Neural crest cell (in vitro differentiated cells): Measurements from ENCODE around the gene ZFR2. TPM values are rescaled to one million over a fixed set of nuclear protein-coding genes. Genes with fewer than 3 reads are reported as not detected.
A peak's percentile ranks its signal among the peaks of the same experiment; 100 is the strongest.
"Not testable (repeated sequence)": the region's sequence is repeated elsewhere in the genome, so short reads cannot be mapped to it uniquely, and the experiment has no call there.

Experiments used
- DNase-seq: peaks from one replicate; pipeline ENCODE4 v3.0.0; 2021; ENCODE audit warnings: low read depth, mixed read lengths, low spot score
- H3K27ac Mint-ChIP-seq: one replicate; pipeline ENCODE4 v1.8.0; 2021; ENCODE audit warnings: mild to moderate bottlenecking, mixed read lengths; ENCODE audit not compliant: unreplicated experiment
- H3K27me3 Mint-ChIP-seq: 2 replicates; pipeline ENCODE4 v1.8.0; 2021; ENCODE audit warnings: low read depth, mild to moderate bottlenecking, mixed read lengths
- H3K36me3 Mint-ChIP-seq: 2 replicates; pipeline ENCODE4 v1.8.0; 2021; ENCODE audit warnings: low read depth, mild to moderate bottlenecking, mixed read lengths
- H3K4me1 Mint-ChIP-seq: 2 replicates; pipeline ENCODE4 v1.8.0; 2021; ENCODE audit warnings: mixed read lengths
- H3K4me3 Mint-ChIP-seq: one replicate; pipeline ENCODE4 v1.8.0; 2021; ENCODE audit warnings: mild to moderate bottlenecking, mixed read lengths
- H3K9me3 Mint-ChIP-seq: 2 replicates; pipeline ENCODE4 v1.8.0; 2021; ENCODE audit warnings: mixed read lengths
- CTCF ChIP-seq: fragments of 200-600 bp; sonication (generic); conservative IDR thresholded peaks from 2 replicates; pipeline ENCODE4 v1.5.0; 2021; ENCODE audit warnings: antibody characterized with exemption, mild to moderate bottlenecking
- total RNA-seq: library from RNA; stranded (reverse); gene quantifications from 2 replicates; pipeline ENCODE4 v1.2.1, GENCODE V29; 2021

The ZFR2 gene
- total RNA-seq, 1 donor from 2014 or later = 4.2 TPM

GRCh38 chr19:3881272-3882040, 12.6 kb upstream of the ZFR2 start:
- TF ChIP-seq CTCF = no peak
- peaks cover 33% of the 10 kb centered on the region for H3K27me3 Mint-ChIP-seq
- H3K27ac Mint-ChIP-seq = no peak overlapping the region
- no peaks in the 10 kb centered on the region for H3K36me3 Mint-ChIP-seq
- peaks cover 24% of the 10 kb centered on the region for H3K4me1 Mint-ChIP-seq
- H3K4me3 Mint-ChIP-seq = peak overlapping the region; percentile 90
- no peak for DNase-seq
- no peaks in the 10 kb centered on the region for H3K9me3 Mint-ChIP-seq

GRCh38 chr19:3880471-3881271, 11.8 kb upstream of the ZFR2 start, which contains the start of gene ATCAY:
ATCAY (plus strand) TSS chr19:3880685; CDS start chr19:3885768, 5,083 bp downstream.
- peaks cover 24% of the 10 kb centered on the region for H3K4me1 Mint-ChIP-seq
- H3K27ac Mint-ChIP-seq = no peak within 1 kb of the TSS
- no peaks in the 10 kb centered on the region for H3K9me3 Mint-ChIP-seq
- H3K4me3 Mint-ChIP-seq = peak within 1 kb of the TSS; percentile 90
- peak; percentile 36 for DNase-seq
- H3K36me3 Mint-ChIP-seq = no peaks in the 10 kb centered on the region
- peaks cover 33% of the 10 kb centered on the region for H3K27me3 Mint-ChIP-seq
- TF ChIP-seq CTCF = no peak

GRCh38 chr19:3879656-3880055, 10.8 kb upstream of the ZFR2 start:
- no peak for DNase-seq
- TF ChIP-seq CTCF = peak; percentile 40
- Mint-ChIP-seq H3K36me3 (no peaks in the 10 kb centered on the region), H3K27ac (no peak overlapping the region), H3K27me3 (peaks cover 37% of the 10 kb centered on the region), H3K4me3 (no peak overlapping the region), H3K4me1 (peaks cover 24% of the 10 kb centered on the region), H3K9me3 (no peaks in the 10 kb centered on the region)

GRCh38 chr19:3874695-3875094, 5.9 kb upstream of the ZFR2 start:
- H3K9me3 Mint-ChIP-seq, H3K27ac Mint-ChIP-seq, H3K36me3 Mint-ChIP-seq, H3K4me1 Mint-ChIP-seq, DNase-seq, H3K4me3 Mint-ChIP-seq: not testable (repeated sequence)
- H3K27me3 Mint-ChIP-seq = peaks cover 61% of the 10 kb centered on the region

GRCh38 chr19:3873151-3873550, 4.3 kb upstream of the ZFR2 start:
- Mint-ChIP-seq H3K9me3 (peaks cover 5% of the 10 kb centered on the region), H3K27me3 (peaks cover 69% of the 10 kb centered on the region), H3K4me1 (peaks cover 6% of the 10 kb centered on the region), H3K36me3 (peaks cover 5% of the 10 kb centered on the region), H3K27ac (no peak overlapping the region), H3K4me3 (no peak overlapping the region)
- DNase-seq = no peak
- TF ChIP-seq CTCF = no peak
